ENCODE results near the gene RALBP1.

DNA sequence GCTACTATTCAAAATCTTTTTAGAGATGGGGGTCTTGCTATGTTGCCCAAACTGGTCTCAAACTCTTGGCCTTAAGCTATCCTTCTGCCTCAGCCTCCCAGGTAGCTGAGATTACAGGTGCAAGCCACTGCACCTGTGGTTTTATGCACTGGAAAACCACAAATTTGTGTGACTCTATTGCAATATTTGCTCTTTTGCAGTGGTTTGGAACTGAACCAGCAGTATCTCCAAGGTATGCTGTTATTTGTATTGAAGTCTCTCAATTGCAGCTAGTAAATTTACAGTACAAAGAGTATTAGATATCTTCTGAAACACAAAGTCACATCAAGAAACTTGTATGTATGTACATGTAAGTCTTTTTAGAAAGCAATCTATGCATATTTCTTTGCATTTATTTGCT is 92.9 kb downstream of the RALBP1 start:
- TF ChIP-seq JUND (IDR thresholded peaks at IDR 0.05; ENCODE audit: borderline replicate concordance, low read depth, low read length): no peak
- TF ChIP-seq JUND (tag; IDR thresholded peaks at IDR 0.05; ENCODE audit: borderline replicate concordance, low read depth, low read length): no peak
- TF ChIP-seq, protein P1, sequence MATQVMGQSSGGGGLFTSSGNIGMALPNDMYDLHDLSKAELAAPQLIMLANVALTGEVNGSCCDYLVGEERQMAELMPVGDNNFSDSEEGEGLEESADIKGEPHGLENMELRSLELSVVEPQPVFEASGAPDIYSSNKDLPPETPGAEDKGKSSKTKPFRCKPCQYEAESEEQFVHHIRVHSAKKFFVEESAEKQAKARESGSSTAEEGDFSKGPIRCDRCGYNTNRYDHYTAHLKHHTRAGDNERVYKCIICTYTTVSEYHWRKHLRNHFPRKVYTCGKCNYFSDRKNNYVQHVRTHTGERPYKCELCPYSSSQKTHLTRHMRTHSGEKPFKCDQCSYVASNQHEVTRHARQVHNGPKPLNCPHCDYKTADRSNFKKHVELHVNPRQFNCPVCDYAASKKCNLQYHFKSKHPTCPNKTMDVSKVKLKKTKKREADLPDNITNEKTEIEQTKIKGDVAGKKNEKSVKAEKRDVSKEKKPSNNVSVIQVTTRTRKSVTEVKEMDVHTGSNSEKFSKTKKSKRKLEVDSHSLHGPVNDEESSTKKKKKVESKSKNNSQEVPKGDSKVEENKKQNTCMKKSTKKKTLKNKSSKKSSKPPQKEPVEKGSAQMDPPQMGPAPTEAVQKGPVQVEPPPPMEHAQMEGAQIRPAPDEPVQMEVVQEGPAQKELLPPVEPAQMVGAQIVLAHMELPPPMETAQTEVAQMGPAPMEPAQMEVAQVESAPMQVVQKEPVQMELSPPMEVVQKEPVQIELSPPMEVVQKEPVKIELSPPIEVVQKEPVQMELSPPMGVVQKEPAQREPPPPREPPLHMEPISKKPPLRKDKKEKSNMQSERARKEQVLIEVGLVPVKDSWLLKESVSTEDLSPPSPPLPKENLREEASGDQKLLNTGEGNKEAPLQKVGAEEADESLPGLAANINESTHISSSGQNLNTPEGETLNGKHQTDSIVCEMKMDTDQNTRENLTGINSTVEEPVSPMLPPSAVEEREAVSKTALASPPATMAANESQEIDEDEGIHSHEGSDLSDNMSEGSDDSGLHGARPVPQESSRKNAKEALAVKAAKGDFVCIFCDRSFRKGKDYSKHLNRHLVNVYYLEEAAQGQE (IDR thresholded peaks at IDR 0.05; ENCODE audit: borderline replicate concordance): no peak
- TF ChIP-seq, protein P1 (CRISPR knock-in tag; IDR thresholded peaks at IDR 0.05; ENCODE audit: low read depth): no peak
- no peak for TF ChIP-seq ATF2 (CRISPR knock-in tag; IDR thresholded peaks at IDR 0.05)
- no peak for TF ChIP-seq EZH2 (IDR thresholded peaks at IDR 0.05; ENCODE audit: borderline replicate concordance, low read depth, low read length)
- TF ChIP-seq SMARCA4 (IDR thresholded peaks at IDR 0.05): no peak
- TF ChIP-seq USF1 (CRISPR knock-in tag; IDR thresholded peaks at IDR 0.05): no peak
- no peak for TF ChIP-seq SPI1 (IDR thresholded peaks at IDR 0.05; ENCODE audit: borderline replicate concordance, low read depth, low read length)
- no peak for TF ChIP-seq TEAD4 (IDR thresholded peaks at IDR 0.05; ENCODE audit: low read length)
- no peak for TF ChIP-seq TEAD4 (CRISPR knock-in tag; IDR thresholded peaks at IDR 0.05; ENCODE audit: borderline replicate concordance)
- no peak for TF ChIP-seq RFX5 (IDR thresholded peaks at IDR 0.05; ENCODE audit: low read depth, low read length)
- TF ChIP-seq, protein P2, sequence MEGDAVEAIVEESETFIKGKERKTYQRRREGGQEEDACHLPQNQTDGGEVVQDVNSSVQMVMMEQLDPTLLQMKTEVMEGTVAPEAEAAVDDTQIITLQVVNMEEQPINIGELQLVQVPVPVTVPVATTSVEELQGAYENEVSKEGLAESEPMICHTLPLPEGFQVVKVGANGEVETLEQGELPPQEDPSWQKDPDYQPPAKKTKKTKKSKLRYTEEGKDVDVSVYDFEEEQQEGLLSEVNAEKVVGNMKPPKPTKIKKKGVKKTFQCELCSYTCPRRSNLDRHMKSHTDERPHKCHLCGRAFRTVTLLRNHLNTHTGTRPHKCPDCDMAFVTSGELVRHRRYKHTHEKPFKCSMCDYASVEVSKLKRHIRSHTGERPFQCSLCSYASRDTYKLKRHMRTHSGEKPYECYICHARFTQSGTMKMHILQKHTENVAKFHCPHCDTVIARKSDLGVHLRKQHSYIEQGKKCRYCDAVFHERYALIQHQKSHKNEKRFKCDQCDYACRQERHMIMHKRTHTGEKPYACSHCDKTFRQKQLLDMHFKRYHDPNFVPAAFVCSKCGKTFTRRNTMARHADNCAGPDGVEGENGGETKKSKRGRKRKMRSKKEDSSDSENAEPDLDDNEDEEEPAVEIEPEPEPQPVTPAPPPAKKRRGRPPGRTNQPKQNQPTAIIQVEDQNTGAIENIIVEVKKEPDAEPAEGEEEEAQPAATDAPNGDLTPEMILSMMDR (IDR thresholded peaks at IDR 0.05 in 2 of 3, conservative IDR thresholded peaks at IDR 0.05 in 1 of 3; ENCODE audit: insufficient read depth in 2 of 3, low read depth in 1 of 3, low read length in 3 of 3): no peak
- TF ChIP-seq ZNF134 (CRISPR knock-in tag; conservative IDR thresholded peaks at IDR 0.05): no peak

All from K562 (cell line).